Germinal center (tissue), 1 donor: ENCODE measurements around the gene ZBTB42.

Experiments
- DNase-seq: peaks from one replicate; pipeline ENCODE4 v3.0.0; 2012; ENCODE audit warnings: mixed read lengths, low spot score

The ZBTB42 gene

DNA sequence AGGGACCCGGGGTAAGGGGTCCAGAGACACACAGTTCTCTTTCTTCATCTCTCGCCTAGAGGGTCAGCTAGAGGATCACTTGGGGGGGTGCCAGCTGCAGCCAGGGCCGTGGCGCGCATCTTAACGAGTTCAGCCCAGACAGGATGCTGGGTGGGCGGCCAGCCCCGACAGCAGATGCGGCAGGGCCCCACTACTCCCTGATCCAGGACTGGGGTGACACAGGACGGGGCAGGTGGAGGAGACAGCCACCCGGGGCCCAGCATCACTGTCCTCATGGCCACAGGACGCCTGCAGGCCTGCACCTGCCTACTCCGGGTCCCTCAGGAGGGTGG, 18.1 kb upstream of the ZBTB42 start:
- DNase-seq, result no peak

DNA sequence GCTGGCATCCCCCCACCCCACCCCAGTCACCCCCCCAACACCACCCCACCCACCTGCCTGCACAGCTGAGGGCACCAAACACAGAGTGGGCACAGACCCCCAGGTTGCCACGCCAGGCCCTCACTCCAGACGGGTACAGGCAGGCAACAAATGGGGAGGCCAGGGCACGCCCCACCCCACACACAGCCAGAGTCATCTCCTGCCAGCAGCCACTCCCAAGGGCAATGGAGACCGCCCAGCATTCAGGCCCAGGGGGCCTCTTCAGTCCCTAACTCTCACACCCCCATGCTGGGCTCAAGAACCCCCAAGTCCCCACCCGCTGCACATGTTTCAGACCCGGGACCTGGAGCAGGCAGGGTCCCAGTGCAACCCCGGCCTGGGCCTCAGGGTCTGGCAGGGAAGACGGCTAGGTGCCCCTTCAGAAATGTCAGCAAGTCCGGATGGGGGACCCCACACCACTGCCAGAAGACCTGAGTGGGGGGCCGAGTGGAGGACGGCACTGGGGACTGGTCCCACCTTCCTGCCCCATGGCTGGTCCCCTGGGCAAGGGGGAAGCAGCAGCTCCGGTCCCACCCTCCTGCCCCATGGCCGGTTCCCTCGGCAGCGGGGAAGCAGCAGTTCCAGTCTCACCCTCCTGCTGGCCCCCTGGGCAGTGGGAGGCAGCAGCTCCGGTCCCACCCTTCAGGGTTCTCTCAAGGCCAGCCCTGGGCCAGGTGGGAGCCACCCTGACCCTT, 17.2 kb upstream of the ZBTB42 start:
- DNase-seq, result no peak

GRCh38 chr14:104784218-104784568, 16.7 kb upstream of the ZBTB42 start:
- no peak for DNase-seq

DNA sequence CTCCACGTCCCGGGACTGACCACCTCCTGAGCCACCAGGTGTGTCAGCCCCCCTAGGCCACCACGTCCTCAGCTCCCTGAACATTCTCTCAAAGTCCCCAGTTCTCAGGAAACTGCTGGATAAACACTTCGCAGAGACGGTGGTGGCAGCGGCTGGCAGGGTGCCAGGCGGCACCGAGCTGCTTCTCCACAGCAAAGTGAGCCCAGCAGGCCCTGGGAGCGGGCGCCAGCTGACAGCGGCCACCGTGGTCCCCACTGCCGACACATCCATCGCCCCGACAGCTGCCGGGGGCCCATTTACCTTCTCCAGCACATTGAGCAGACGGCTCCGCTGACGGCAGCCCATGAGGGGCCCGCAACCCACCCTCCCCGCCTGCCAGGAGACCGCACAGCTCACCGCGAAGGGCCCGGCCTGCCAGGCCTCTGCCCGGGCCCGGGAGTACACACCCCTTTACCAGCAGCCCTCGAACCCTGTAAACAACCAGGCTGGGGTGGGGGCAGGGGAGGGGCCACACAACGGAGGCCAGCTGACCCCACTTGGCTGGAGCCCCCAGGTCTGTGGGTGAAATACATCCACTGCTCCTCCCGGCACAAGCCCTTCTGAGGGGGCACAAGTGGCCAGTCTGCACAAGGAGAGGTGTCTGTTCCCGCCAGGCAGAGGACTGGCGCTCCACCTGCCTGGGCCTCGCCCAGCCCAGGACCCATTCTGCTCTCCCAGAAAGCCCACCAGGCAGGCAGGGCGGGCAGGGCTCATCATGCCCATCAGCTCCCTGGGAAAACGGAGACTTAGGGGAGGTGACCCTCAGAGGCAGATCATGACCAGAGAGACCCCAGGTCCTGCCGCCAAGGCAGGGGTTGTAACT, 15.8 kb upstream of the ZBTB42 start:
- DNase-seq, result no peak

GRCh38 chr14:104785708-104786080, 15.2 kb upstream of the ZBTB42 start:
- DNase-seq, result no peak

DNA sequence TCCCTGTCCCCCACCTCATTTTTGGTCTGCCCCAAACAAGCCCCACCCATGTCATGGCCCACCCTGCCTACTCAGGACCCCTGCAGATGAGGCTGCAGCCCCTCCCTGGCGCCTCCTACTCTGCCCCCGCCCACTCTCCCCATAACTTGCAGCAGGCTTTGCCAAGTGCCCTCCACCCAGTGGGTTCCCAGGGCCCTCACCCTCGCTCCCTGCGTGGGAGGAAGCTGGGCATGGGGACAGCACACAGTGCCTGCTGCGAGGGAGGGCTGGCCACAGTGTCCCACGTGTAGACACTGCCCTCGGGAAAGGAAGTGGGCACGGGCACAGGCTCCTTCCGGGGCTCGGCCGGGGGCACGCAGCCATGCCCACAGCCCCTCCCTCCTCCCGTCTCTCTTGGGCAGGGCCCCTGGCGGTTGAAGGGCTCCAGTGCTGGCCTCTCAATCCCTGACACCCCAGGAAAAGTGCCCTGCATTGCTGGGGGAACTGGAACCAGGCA, 14.8 kb upstream of the ZBTB42 start:
- no peak for DNase-seq

GRCh38 chr14:104786726-104787675, 13.9 kb upstream of the ZBTB42 start:
- no peak for DNase-seq

DNA sequence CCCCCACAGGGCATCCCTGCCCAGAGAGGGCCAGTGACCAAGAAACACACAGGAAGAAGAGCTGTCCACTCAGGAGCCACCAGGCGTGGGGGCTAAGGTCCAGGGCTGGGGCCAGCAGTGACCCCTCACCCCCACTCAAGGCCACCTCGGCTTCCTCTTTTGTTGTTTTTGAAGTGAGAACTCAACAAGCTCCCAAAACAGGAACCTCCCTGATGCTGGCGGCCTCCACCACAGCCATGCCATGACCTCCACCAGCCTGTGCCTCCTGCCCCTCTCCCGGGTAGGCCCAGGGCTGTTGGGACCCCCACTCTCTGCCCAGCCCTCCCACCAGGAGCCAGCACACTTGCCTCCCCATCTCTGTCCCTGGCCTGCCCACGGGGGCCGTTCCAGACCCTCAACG, 13.2 kb upstream of the ZBTB42 start:
- DNase-seq, result no peak

- DNase-seq, result no peak
Observed at GRCh38 chr14:104788161-104788818, 12.6 kb upstream of the ZBTB42 start.

GRCh38 chr14:104788873-104789663, 11.8 kb upstream of the ZBTB42 start:
- DNase-seq, result no peak

- DNase-seq, result no peak
Observed at GRCh38 chr14:104789752-104790743, 10.9 kb upstream of the ZBTB42 start.

- no peak for DNase-seq
Observed at GRCh38 chr14:104791425-104791824, 9.5 kb upstream of the ZBTB42 start.

DNA sequence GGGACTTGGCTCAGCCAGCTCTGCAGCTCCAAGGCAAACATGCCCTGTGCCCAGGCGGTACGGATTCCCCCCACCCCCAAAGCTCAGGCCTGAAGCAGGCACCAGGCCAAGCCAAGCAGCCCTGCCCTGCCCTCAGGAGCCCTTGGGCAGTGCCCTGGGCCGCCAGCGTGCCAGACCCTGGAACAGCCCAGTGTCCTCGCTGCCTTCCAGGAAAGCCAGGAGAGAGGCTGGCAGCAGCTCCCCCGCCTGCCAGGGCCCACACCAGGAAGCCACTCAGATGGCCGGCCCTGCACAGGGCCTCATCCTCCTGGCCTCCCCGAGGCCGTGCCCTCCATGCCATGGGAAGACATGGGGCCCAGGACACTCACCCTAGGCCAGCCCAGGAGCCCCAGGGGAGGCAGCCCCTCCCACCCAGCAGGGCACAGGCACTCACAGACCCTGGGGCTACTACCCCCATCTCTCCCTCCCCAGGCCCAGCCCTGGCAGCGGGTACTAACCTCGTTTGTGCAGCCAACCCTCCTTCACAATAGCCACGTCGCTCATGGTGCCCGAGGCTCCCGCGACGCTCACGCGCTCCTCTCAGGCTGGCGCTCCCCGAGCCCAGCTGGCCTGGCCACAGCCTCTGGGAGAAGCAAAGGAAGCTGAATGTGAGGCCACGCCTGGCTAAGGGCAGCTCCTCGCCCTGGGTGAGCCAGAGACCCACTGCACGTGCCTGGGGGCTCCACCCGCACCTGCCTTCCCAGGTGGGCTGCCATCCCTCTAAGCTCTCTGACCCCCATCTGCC, 8.6 kb upstream of the ZBTB42 start:
- DNase-seq, result no peak

GRCh38 chr14:104792945-104793702, 7.8 kb upstream of the ZBTB42 start:
- no peak for DNase-seq

- DNase-seq, result no peak
Observed at GRCh38 chr14:104793703-104793959, 7.3 kb upstream of the ZBTB42 start.

DNA sequence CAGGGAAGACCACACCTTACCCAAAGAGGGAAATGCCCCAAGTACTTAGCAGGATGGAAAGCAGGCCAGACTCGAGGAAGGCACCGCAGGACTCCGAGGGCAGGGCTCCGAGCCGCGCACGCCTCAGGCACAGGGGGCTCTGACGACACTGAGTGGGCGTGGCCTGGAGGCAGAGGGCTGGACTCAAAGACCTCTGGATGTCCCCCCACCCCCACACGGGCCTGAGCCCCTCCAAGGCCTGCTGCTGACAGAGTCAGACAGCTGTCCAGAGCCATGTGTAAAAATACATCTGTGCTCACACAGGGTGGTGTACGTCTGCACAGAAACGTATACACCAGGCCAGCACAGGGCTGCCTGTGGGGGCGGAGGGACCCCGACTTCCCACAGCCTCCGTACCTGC, 6.8 kb upstream of the ZBTB42 start:
- peak; percentile 51 for DNase-seq

- DNase-seq, result no peak
Observed at GRCh38 chr14:104794631-104794992, 6.3 kb upstream of the ZBTB42 start.

DNA sequence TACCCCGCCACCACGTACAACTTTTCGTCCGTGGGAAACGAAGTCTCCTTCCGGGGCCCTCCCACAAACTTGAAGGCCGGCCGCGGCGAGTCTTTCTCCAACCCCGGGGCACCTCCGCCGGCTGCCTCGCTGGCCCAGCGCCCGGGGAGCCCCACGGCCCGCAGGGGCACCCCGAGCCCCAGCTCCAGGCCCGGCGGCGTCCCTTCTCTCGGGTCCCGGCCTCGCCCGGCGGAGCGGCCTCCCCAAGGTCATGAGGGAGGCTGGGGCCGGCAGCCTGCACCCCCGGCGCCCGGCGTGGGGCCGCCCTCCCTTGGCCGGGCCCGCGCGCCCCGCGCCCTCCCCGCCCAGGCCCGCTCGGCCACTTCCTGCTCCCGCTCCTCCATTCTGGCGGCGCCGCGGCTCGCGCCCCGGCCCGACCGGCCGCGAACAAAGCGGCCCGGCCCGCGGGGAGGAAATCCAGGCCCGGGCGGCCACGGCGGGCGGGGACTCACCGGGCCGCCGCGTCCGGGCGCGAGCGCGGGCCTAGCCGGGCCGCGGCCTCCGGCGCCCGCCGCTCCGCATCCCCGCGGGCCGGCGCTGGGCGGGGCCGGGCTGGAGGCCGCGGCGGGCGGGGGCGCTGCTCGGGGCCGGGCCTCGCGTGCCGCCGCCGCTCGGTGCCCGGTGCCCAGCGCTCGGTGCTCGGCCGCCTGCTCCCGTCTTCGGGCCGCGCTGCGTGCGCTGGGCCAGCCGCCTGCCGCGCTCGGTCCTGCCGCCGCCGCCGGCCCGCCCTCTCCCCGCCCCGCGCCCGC, 5.7 kb upstream of the ZBTB42 start, which contains the start of gene AKT1:
TSS of gene AKT1 (minus strand) at position 756 of the 788 bp plus-strand sequence. CDS start 3,105 bp downstream, outside the sequence.
- DNase-seq, result peak; percentile 60
